ENCODE measurements around the gene PHF1. TPM values are rescaled to one million over a fixed set of nuclear protein-coding genes. Genes with fewer than 3 reads are reported as not detected.

Gene PHF1
- total and polyA plus RNA-seq, 2 of the 13 experiments (the other 11 are each of a cell fraction or from before 2014, with no cell fraction given) = 25.4 to 61.9 TPM

- TF ChIP-seq SAP130 (CRISPR knock-in tag; IDR thresholded peaks at IDR 0.05; ENCODE audit: low read depth) (peak; percentile 100), ZNF354B (CRISPR knock-in tag; IDR thresholded peaks at IDR 0.05) (no peak), ZNF841 (CRISPR knock-in tag; IDR thresholded peaks at IDR 0.05; ENCODE audit: borderline replicate concordance) (0 out of 2 replicates have a peak, but pooled peaks have one; percentile 49), CSRNP2 (CRISPR knock-in tag; conservative IDR thresholded peaks at IDR 0.05; ENCODE audit: low read depth) (peak; percentile 75; the same call in 1 of the 2 replicates), CREM (IDR thresholded peaks at IDR 0.05) (peak; percentile 83), CREM (CRISPR knock-in tag; IDR thresholded peaks at IDR 0.05) (no peak), ZFP36L2 (CRISPR knock-in tag; IDR thresholded peaks at IDR 0.05) (no peak), GTF3A (CRISPR knock-in tag; conservative IDR thresholded peaks at IDR 0.05) (peak; percentile 94), RXRA (CRISPR knock-in tag; IDR thresholded peaks at IDR 0.05) (peak; percentile 85), HNF4G (IDR thresholded peaks at IDR 0.05; ENCODE audit: borderline replicate concordance, low read depth, low read length) (no peak), HNF4G (CRISPR knock-in tag; IDR thresholded peaks at IDR 0.05; ENCODE audit: borderline replicate concordance, low read depth) (peak; percentile 41; the same call in 1 of the 2 replicates), ZNF512 (CRISPR knock-in tag; IDR thresholded peaks at IDR 0.05) (no peak), POGK (CRISPR knock-in tag; conservative IDR thresholded peaks at IDR 0.05) (peak; percentile 88), ZNF280D (CRISPR knock-in tag; IDR thresholded peaks at IDR 0.05) (peak; percentile 94), KAT2B (IDR thresholded peaks at IDR 0.05; ENCODE audit: borderline replicate concordance, low read depth, low read length) (no peak), SP2 (CRISPR knock-in tag; IDR thresholded peaks at IDR 0.05) (peak; percentile 96), GATAD1 (CRISPR knock-in tag; IDR thresholded peaks at IDR 0.05) (peak; percentile 97), ZNF460 (CRISPR knock-in tag; IDR thresholded peaks at IDR 0.05; ENCODE audit: borderline replicate concordance) (no peak), JUN (CRISPR knock-in tag; IDR thresholded peaks at IDR 0.05) (peak; percentile 78), ELF1 (CRISPR knock-in tag; IDR thresholded peaks at IDR 0.05) (peak; percentile 96)
Observed at GRCh38 chr6:33454009-33454946, 43.5 kb downstream of the PHF1 start, which contains the start of gene ZBTB9 (continued).
